ENCODE results near the gene CNOT2.

CNOT2 gene

DNA sequence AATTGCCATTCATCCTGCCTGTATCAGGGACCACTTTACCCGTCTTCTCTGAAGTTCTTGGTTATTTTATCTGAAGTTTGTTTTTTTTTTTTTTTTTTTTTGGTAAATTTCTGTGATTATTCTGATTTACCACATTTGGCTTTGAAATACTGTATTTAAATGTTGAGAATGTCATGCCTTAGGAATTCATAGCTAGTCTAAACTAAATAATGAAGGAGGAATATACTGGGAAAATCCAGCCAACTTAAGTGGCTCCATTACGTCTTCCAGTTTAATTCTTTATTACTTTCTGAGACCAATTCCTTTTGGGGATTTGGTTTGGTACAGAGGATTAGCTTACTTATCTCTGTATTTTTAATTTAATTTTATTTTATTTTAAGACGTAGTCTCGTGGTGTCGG, 62.6 kb downstream of the CNOT2 start:
- no peak for DNase-seq (ENCODE audit: low read depth)

DNA sequence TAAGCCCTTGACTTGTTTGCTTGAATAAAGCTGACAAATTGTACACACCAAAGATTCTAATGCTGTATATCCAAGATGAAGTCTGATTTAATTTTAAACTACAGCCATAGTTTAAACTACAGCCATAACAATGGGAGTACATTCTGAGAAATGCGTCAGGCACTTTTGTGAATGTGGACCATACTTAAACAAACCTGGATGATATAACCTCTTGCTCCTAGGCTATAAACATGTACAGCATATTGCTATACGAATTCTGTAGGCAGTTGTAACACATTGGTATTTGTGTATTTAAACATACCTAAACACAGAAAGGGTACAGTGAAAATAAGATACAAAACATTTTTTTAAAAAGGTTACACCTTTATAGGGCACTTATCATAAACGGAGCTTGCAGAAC, 63.4 kb downstream of the CNOT2 start:
- no peak for DNase-seq (ENCODE audit: low read depth)

DNA sequence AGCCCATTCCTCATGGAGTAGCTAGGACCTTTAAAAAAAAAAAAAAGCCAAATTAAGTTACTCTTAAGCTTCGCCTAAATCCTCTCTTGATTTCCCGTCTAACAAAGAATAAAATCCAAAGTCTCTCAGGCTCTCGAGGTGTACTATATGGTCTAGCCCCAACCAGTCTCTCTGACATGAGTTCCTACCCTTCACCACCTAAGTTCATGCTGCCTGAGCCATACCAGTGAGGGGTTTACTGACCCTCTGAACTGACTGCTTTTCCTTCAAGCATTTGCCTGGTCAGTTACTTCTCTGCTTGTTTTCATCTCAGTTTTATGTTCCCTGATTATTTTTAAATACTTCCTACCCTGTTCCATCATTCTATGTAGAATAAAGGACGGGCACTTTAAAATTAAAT, 64.6 kb downstream of the CNOT2 start:
- DNase-seq (ENCODE audit: low read depth) = no peak

DNA sequence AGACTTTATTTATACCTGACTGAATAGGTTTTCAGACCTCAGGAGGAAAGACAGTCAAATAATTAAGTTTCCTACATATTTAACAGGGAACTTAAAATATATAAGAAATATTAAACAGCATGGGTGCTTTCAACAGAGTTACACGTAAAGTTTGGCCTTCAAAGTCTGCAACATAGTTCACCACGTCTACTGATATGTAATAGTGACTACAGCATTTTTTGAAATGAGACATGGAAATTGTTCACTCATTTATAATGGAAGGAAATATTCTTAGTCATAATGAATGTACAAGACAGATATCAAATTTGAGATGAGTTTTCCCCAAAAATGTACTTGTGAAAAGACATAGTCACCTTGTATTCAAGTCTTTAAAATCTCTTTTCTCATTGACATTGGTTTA, 66.1 kb downstream of the CNOT2 start:
- no peak for DNase-seq (ENCODE audit: low read depth)

DNA sequence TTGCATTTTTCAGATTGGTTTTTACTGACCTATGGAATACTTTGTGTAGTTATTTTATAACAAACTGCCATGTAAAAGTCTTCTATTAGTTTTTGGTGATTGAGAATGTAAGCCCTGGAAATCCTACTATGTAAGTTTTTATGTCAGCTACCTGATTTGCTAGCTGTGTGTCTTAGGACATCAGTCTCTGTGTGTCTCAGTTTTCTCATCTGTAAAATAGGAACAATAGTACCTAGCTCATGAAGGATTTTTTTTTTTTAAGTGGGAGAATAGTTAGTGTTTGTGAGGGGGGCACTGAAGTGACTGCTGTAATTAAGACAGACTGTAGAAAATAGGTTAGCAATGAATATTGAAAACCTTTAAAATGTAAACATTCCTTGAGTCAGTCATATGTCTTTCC, 70.9 kb downstream of the CNOT2 start:
- no peak for DNase-seq (ENCODE audit: low read depth)

DNA sequence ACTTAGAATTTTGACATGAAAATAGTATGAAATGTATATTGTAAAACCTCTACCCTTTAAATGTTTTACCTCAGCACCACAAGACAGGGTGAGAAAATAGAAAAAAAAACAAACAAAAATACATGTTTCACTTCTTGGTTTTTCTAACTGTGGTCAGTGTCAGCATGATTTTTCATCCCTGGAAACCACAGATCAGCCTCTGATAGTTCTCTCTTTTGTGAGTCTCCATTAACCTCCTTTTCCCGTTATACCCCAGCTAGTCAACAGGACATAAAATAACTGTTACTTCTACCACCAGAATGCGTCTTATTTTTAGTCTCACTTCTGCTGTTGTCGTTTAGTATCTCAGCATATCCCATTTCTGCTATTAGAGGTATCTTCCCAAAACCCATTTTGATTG, 74.5 kb downstream of the CNOT2 start:
- DNase-seq (ENCODE audit: low read depth) = no peak

DNA sequence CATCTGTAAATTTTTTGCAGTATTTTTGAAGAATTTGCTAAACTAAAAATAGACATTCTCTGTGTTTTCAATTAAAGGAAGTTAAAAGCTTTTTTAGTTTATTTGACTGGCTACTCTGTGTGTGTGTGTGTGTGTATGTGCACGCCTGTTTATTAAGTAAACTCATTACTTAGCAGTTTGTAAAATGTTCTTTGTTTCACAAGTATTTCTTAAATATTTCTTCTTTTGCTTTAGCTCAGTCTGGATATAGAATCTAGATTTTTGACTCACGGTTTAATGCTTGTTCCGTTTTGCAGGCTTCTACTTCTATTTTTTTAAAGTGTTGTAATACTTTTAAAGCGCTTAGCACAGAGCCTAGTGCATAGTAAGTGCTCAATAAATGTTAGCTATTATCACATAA, 76.4 kb downstream of the CNOT2 start:
- no peak for DNase-seq (ENCODE audit: low read depth)

DNA sequence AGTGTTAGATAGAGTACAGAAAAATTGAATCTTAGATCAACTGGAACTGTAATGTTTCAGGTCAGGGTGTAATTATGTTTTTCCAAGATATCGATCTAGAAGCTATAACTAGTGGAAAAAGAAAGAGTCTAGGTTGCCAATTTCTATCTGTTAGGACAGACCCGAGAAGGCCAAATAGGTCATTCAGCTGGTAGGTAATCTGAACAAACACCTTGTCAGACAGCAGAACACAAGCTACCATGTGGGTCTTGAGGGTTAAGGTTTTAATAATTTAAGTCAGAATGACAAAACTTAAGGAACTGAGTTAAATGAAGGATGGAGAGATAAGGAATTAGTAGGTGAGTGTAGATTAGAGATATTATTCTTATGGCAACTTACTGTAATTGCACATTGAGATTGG, 78.0 kb downstream of the CNOT2 start:
- DNase-seq (ENCODE audit: low read depth) = no peak

DNA sequence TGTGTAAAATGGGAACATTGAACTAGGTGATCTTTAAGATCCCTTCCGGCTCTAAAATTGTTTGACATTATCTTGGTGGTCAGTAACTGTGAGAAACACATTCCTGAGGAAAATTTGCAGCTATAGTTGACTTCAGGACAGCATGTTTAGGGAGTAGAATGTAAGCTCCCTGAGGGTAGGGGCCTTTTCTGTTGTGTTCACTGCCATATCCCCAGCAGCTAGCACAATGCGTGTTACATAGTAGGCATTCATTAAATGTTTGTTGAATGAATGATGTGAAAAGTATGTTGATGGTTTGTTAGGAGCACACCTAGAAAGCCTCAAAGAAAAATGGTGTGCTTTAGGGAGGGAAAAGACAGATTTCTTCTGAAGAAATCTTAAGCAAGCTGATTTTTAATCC, 84.3 kb downstream of the CNOT2 start:
- no peak for DNase-seq (ENCODE audit: low read depth)

DNA sequence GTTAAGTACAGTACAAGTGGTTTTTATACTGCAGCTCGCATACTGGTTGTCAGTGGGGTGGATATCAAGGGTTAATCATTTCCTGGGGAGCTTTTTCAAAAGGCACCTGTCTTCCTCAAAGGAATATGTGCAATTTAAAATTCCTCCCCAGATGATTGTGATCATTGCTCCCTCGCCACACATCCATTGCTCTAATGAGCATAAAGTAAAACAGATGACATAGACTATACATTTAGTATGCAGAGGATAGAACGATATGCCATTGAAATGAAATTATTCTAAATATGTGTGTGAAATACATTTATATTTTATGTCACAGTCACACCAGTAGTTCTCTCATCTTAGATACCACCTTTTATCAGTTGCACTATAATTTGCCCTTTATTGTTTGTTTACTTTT, 86.5 kb downstream of the CNOT2 start:
- no peak for DNase-seq (ENCODE audit: low read depth)

DNA sequence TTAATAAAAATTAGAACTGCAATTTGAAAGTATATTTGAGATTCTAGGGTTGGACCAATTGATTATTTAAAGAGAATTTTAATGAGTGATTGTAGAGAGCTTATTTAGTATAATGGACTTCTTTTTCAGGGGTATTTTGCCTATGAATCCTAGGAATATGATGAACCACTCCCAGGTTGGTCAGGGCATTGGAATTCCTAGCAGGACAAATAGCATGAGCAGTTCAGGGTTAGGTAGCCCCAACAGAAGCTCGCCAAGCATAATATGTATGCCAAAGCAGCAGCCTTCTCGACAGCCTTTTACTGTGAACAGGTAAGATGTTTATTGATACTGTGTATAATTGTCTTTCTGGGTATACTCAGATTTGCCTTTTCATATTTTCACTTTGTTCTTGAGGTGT, 86.9 kb downstream of the CNOT2 start:
- DNase-seq (ENCODE audit: low read depth) = no peak

DNA sequence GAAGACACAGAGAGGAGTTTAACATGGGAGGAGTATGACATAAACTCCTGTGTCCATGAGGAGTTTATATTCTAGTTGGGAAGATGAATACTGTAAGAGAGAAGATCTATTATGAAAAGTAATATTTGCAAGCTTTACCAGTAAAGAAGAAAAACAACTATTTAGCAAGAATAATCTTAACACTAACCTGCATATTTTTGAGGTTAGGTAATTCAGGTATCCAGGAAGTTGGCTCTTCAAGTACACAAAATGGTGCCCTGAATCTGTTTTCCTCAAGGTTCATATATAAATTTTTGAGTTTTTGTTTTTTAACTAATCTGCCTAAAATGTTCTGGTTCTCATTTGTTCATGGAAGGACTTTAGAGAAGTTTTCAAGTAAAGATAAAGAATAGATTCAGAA, 89.0 kb downstream of the CNOT2 start:
- no peak for DNase-seq (ENCODE audit: low read depth)

DNA sequence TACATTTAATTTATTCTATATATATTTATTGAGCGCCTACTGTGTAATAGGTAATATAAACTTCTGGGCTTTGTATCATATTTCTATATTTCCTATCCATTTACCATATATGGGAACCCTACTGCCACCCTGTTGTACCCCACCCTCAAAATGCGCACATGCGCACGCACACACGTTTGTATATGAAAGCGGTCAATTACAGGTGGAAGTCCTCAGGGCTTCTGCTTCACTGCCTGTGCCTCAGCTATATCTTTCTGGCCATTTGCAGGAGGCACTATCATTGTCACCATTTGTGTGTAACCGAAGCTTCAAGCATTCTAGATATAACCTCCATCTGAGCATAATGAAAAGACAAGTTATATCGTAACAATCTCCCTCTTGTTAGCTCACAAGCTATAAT, 91.5 kb downstream of the CNOT2 start:
- no peak for DNase-seq (ENCODE audit: low read depth)

DNA sequence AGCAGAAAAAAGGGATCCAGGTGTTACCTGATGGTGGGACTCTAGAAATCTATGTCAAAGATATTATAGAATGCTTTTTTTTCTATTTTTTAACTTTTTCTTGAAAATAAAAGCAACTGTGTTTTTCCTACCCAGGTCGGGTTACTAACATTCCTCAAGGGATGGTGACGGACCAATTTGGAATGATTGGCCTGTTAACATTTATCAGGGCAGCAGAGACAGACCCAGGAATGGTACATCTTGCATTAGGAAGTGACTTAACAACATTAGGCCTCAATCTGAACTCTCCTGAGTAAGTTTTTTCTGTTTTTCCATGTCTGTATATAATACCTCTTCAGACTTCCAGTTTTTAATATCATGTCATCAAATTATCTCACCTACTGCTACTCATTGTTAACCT, 95.3 kb downstream of the CNOT2 start:
- no peak for DNase-seq (ENCODE audit: low read depth)

DNA sequence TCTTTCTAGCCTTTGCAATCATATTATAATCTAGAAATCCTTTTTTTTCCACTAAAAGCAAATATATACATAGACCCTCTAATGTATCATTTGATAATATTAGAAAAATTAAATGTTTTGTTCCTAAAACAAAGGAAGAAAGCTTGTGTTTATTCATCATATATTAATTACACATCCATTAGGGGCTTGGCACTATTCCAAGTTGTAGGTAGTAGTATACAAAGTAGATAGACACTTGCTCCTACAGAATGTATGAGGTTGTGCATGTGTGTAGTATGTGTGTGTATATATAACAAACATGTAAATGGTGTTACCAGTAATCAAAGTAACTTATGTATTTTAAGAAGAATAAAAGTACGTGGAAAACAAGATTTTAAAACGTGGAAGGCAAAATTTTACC, 107.8 kb downstream of the CNOT2 start:
- no peak for DNase-seq (ENCODE audit: low read depth)

DNA sequence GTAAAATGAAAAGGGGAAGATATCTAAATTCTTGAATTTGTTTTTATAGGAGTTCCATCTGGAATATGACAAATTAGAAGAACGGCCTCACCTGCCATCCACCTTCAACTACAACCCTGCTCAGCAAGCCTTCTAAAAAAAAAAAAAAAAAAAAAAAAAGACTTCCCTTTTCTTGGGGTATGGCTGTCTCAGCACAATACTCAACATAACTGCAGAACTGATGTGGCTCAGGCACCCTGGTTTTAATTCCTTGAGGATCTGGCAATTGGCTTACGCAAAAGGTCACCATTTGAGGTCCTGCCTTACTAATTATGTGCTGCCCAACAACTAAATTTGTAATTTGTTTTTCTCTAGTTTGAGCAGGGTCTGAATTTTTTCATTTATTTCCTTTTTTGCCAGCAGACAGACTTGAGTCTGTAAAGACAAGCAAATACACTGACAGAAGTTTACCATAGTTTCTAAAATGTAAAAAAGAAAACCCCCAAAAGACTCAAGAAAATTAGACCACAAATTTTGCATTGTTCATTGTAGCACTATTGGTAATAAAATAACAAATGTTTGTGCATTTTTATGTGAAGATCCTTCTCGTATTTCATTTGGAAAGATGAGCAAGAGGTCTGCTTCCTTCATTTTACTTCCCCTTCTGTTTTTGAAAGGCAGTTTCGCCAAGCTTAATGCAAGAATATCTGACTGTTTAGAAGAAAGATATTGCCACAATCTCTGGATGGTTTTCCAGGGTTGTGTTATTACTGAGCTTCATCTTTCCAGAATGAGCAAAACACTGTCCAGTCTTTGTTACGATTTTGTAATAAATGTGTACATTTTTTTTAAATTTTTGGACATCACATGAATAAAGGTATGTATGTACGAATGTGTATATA, 110.8 kb downstream of the CNOT2 start:
- no peak for DNase-seq (ENCODE audit: low read depth)

DNA sequence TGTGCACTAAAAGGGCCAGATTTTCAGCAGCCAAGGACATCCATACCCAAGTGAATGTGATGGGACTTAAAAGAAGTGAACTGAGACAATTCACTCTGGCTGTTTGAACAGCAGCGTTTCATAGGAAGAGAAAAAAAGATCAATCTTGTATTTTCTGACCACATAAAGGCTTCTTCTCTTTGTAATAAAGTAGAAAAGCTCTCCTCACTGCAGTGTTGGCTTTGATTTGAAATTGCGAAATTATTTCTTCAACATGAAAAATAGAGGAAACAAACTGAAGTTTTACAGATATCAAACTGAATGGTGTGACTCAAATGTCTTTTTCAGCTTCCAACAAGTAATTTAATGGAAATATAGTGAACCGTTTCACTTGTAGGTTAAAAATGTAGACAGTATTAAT, 111.6 kb downstream of the CNOT2 start:
- DNase-seq (ENCODE audit: low read depth) = no peak

DNA sequence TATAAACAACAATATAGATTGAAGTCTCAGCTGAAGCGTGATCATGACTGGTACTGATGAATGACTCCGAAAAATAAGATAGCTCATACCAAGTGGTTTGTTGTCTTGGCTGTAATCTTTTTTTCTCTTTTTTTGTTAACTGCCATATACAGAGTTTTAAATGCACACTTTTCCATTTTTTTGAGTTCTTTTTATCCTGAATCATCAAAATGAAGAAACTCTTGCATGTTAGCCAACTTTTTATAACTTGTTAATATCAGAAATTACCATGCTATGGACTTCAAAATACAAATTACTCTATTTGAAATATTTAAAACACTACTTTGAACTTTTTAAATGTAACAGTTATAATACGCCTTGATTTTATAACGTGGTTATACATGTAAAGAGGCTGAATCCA, 112.7 kb downstream of the CNOT2 start:
- no peak for DNase-seq (ENCODE audit: low read depth)

DNA sequence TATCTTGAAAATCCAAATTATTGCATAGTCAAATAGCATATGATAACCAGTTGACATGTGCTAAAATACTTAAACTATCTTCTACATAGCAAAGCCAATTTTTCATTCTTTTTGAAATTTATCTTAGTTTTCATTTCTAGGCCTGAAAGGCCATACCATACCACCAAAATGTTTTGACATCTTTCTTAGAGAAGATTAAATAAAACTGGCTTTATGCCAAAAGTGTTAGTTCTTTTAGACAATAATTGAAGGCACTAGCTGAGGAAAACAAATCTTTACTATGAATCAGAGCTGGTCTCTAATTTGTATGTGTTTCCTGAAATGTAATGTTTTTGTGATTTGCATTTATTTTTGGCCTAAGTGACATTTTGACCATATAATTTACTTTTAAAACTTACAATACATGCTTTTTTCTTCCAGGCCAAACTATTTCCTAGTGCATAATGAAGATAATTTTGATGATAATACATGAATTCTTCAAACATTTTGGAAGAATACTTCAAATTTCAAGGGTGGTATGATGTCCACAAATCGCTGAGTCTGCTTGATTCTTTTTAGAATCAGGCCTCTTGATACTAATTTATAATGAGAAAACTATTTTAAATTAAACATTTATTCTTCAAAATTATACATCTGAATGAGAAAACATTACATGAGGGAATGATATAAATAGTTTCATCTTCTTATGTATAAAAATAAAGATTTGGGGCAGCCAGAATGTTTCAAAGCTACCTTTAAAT, 116.4 kb downstream of the CNOT2 start:
- DNase-seq (ENCODE audit: low read depth) = no peak

DNA sequence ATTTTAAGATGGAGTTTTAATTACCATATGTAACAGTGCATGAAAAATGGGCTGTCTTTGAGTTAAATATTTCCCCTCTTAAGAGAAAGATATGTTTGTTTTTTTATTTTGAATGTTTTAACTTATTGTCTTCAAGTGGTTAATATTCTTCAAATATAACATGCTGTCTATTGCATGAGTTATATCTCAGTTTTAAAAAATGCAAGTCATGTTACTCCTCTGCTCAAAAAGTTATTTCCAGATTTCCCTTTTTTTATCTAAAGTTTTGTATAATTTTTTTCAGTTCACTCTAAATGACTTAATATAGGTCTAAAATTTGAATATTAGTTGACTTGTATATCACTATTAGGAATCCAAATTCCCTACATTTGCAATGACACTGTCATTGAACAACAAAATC, 117.0 kb downstream of the CNOT2 start:
- no peak for DNase-seq (ENCODE audit: low read depth)

DNA sequence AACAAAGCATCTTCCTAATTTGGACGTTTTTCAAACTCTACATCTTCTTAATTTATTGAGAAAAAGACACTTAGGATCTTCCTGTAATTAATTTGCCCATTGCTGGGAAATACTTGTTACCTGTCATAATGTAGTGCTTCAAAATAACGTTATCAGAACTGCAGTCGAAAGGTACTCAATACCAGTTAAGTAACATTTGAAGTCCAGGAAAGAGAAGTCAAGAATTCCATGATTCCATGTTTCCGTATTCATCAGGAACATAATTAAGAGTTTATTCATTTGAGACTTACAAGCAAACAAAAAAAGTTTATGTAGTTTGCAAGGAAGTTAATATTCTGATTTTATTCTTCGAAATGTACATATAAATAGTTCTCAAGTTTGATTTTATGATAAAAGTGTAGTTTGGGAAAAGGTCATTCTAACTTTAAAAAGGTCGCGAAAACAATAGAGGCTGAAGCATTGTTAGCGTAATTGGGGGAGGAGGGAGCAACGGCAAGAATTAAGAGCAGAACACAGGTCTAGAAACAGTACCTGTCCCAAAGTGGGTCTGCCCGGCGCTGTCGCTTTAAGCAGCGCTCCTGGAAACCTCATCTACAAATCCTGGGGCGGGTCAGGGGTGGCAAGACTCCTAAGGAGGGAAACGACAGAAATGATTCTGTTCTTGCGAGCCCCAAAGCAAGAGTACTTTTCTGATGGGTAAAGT, 121.6 kb downstream of the CNOT2 start:
- no peak for DNase-seq (ENCODE audit: low read depth)

DNA sequence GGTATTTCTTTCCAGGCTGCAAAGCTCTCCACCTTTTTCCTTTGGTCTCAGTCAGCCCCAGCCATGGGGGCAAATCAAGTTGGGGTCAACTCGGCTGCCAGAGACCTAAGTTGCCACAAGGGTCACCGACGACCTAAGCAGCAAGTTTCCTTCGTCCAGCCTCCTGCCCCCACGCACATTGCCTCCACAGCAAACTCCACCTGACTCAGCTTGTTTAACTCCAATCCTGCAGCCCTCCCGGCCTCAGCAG, 122.1 kb downstream of the CNOT2 start:
- no peak for DNase-seq (ENCODE audit: low read depth)

Measured in T follicular helper cell (primary cell).